Measurements from ENCODE around the gene ARMC5. TPM values are rescaled to one million over a fixed set of nuclear protein-coding genes. Genes with fewer than 3 reads are reported as not detected.

Gene ARMC5
- total RNA-seq, 4 donors from 2014 or later = 4.7 to 14.2 (median 8.7) TPM

DNA sequence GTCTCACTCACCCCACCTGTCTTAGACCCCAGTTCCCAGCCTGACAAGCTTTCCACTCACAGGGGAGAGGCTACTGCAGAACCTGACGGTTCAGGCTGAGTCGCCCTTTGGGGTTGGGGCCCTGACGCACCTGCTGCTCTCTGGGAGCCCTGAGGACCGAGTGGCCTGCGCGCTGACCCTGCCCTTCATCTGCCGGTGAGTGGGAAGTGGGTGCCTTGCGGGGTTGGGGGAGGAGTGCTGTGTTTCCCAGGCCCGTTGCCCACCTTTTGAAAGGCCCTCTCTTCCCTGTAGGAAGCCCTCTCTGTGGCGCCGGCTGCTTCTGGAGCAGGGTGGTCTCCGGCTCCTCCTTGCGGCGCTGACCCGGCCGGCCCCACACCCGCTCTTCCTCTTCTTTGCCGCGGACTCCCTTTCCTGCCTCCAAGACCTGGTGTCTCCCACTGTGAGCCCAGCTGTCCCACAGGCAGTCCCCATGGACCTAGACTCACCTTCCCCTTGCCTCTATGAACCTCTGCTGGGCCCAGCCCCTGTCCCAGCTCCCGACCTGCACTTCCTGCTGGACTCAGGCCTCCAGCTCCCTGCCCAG, 6.6 kb downstream of the ARMC5 start:
- ATAC-seq = no peak
- Histone ChIP-seq H3K4me1 (peaks cover 0 to 14% (median 0%) of the 10 kb centered on the region in 3 donors), H3K36me3 (peaks cover 0 to 59% of the 10 kb centered on the region in 2 donors), H3K27me3 (no peaks in the 10 kb centered on the region), H3K27ac (no peak overlapping the region), H3K4me3 (no peak overlapping the region), H3K9me3 (no peaks in the 10 kb centered on the region)
- 78% methylated on average over 6 of the region's 20 CpGs; no CpG with 5 or more reads in 1 of the 2 donors for WGBS, 2 donors (ENCODE audit: low coverage in 1 of 2)
- TF ChIP-seq POLR2A (IDR thresholded peaks at IDR 0.05) = no peak
- TF ChIP-seq POLR2AphosphoS5 (IDR thresholded peaks at IDR 0.05) = no peak
- TF ChIP-seq, protein P1, sequence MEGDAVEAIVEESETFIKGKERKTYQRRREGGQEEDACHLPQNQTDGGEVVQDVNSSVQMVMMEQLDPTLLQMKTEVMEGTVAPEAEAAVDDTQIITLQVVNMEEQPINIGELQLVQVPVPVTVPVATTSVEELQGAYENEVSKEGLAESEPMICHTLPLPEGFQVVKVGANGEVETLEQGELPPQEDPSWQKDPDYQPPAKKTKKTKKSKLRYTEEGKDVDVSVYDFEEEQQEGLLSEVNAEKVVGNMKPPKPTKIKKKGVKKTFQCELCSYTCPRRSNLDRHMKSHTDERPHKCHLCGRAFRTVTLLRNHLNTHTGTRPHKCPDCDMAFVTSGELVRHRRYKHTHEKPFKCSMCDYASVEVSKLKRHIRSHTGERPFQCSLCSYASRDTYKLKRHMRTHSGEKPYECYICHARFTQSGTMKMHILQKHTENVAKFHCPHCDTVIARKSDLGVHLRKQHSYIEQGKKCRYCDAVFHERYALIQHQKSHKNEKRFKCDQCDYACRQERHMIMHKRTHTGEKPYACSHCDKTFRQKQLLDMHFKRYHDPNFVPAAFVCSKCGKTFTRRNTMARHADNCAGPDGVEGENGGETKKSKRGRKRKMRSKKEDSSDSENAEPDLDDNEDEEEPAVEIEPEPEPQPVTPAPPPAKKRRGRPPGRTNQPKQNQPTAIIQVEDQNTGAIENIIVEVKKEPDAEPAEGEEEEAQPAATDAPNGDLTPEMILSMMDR (IDR thresholded peaks at IDR 0.05) = no peak
- TF ChIP-seq EP300 (IDR thresholded peaks at IDR 0.05) = no peak

DNA sequence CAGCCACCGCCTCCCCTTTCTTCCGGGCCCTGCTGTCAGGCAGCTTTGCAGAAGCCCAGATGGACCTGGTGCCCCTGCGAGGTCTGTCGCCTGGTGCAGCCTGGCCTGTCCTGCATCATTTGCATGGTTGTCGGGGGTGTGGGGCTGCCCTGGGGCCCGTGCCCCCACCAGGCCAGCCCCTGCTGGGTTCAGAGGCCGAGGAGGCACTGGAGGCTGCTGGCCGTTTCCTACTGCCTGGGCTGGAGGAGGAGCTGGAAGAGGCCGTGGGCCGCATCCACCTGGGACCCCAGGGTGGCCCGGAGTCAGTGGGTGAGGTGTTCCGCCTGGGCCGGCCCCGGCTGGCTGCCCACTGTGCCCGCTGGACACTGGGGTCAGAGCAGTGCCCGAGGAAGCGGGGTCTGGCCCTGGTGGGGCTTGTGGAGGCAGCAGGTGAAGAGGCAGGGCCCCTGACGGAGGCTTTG, 7.1 kb downstream of the ARMC5 start:
- Histone ChIP-seq H3K4me3 (no peak overlapping the region), H3K4me1 (peaks cover 0 to 14% (median 0%) of the 10 kb centered on the region in 3 donors), H3K27me3 (no peaks in the 10 kb centered on the region), H3K9me3 (no peaks in the 10 kb centered on the region), H3K36me3 (peaks cover 0 to 59% of the 10 kb centered on the region in 2 donors), H3K27ac (no peak overlapping the region)
- no peak for TF ChIP-seq POLR2A (IDR thresholded peaks at IDR 0.05)
- no peak for TF ChIP-seq EP300 (IDR thresholded peaks at IDR 0.05)
- TF ChIP-seq POLR2AphosphoS5 (IDR thresholded peaks at IDR 0.05) = no peak
- TF ChIP-seq, protein P1 (IDR thresholded peaks at IDR 0.05) = no peak
- no peak for ATAC-seq
- WGBS, 2 donors (ENCODE audit: low coverage in 1 of 2) = no CpG with 5 or more reads among the region's 18 CpGs

DNA sequence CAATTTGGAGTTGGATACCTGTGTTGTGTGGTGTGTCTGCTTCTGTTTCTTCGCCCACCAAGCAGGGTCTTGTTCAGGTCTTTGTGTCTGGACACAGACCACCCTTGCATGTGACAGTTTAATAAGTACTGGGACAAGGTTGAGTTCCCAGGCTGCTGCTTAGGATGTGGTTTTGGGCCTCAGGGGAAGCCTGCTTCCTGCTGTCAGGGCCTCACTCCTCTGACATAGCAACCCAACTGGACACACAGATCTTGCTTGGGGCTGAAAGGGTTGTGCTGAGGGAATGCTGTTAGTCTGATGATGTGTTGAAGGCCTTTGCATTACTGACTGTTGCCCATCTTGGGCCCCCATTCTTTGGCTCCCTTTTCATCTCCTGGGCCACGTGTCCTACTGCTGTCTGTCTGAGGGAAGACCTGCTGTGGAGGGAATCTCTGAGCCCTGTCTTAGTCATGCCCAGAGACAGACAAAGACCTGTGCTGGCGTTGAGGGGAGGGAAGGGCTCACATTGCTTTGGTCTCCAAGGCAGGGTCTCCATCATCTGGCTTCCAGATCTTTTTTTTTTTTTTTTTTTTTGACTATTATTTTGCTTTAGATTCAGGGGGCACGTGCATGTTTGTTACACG, 8.0 kb downstream of the ARMC5 start:
- TF ChIP-seq POLR2A (IDR thresholded peaks at IDR 0.05) (no peak), POLR2AphosphoS5 (IDR thresholded peaks at IDR 0.05) (no peak), EP300 (IDR thresholded peaks at IDR 0.05) (no peak)
- TF ChIP-seq, protein P1 (IDR thresholded peaks at IDR 0.05) = no peak
- Histone ChIP-seq H3K4me3 (no peak overlapping the region), H3K36me3 (peaks cover 0 to 51% of the 10 kb centered on the region in 2 donors), H3K9me3 (no peaks in the 10 kb centered on the region), H3K27ac (no peak overlapping the region), H3K4me1 (peaks cover 0 to 17% (median 0%) of the 10 kb centered on the region in 3 donors), H3K27me3 (no peaks in the 10 kb centered on the region)
- ATAC-seq = no peak
- 65% methylated on average over 3 of the region's 5 CpGs; no CpG with 5 or more reads in 1 of the 2 donors for WGBS, 2 donors (ENCODE audit: low coverage in 1 of 2)

GRCh38 chr16:31467858-31468257, 8.6 kb downstream of the ARMC5 start:
- TF ChIP-seq, protein P1 (IDR thresholded peaks at IDR 0.05) = no peak
- TF ChIP-seq POLR2AphosphoS5 (IDR thresholded peaks at IDR 0.05) = no peak
- TF ChIP-seq EP300 (IDR thresholded peaks at IDR 0.05) = no peak
- TF ChIP-seq POLR2A (IDR thresholded peaks at IDR 0.05) = no peak
- Histone ChIP-seq H3K36me3 (peaks cover 0 to 45% of the 10 kb centered on the region in 2 donors), H3K27me3 (no peaks in the 10 kb centered on the region), H3K27ac (no peak overlapping the region), H3K4me1 (peaks cover 0 to 19% (median 0%) of the 10 kb centered on the region in 3 donors), H3K4me3 (no peak overlapping the region), H3K9me3 (no peaks in the 10 kb centered on the region)
- ATAC-seq = no peak
- 80 to 98% methylated on average over 1 to 4 of the region's 5 CpGs for WGBS, 2 donors (ENCODE audit: low coverage in 1 of 2)
